NB4 (cell line): ENCODE results near the gene SPEN.

ENCODE experiments used
- MAX ChIP-seq: IDR thresholded peaks from 2 replicates; pipeline ENCODE4 v1.6.1; 2011; ENCODE audit warnings: low read depth, low read length
- MYC ChIP-seq: IDR thresholded peaks from 2 replicates; pipeline ENCODE4 v1.6.1; 2011; ENCODE audit warnings: low read depth, low read length
- POLR2A ChIP-seq: IDR thresholded peaks from 2 replicates; pipeline ENCODE4 v1.6.1; 2011; ENCODE audit warnings: mild to moderate bottlenecking; ENCODE audit not compliant: insufficient read length; ENCODE audit errors: extremely low read depth
- TF ChIP-seq, protein P1 (sequence below): IDR thresholded peaks from one replicate; pipeline ENCODE4 v1.5.1; 2012; ENCODE audit warnings: low read depth, low read length

- TF ChIP-seq, protein P1, sequence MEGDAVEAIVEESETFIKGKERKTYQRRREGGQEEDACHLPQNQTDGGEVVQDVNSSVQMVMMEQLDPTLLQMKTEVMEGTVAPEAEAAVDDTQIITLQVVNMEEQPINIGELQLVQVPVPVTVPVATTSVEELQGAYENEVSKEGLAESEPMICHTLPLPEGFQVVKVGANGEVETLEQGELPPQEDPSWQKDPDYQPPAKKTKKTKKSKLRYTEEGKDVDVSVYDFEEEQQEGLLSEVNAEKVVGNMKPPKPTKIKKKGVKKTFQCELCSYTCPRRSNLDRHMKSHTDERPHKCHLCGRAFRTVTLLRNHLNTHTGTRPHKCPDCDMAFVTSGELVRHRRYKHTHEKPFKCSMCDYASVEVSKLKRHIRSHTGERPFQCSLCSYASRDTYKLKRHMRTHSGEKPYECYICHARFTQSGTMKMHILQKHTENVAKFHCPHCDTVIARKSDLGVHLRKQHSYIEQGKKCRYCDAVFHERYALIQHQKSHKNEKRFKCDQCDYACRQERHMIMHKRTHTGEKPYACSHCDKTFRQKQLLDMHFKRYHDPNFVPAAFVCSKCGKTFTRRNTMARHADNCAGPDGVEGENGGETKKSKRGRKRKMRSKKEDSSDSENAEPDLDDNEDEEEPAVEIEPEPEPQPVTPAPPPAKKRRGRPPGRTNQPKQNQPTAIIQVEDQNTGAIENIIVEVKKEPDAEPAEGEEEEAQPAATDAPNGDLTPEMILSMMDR: no peak
- TF ChIP-seq POLR2A (no peak), MAX (no peak), MYC (no peak)
Measured at GRCh38 chr1:15956150-15956549, 108.6 kb downstream of the SPEN start.
